Activated T-cell treated with anti-CD3 and anti-CD28 coated beads, Interleukin-2, amount 50 U/mL, for 24 hours (primary cell): ENCODE data around the gene HYPK.
"Not testable (repeated sequence)": the region's sequence is repeated elsewhere in the genome, so short reads cannot be mapped to it uniquely, and the experiment has no call there.

Source experiments
- DNase-seq: peaks from one replicate; pipeline ENCODE4 v3.0.0-alpha.2; 2020
- H3K27ac Mint-ChIP-seq: 2 replicates; pipeline ENCODE4 v1.8.0; 2020; ENCODE audit warnings: mild to moderate bottlenecking, mixed read lengths
- H3K27me3 Mint-ChIP-seq: 2 replicates; pipeline ENCODE4 v1.8.0; 2020; ENCODE audit warnings: mixed read lengths
- H3K36me3 Mint-ChIP-seq: 2 replicates; pipeline ENCODE4 v1.8.0; 2020; ENCODE audit warnings: low read depth, mixed read lengths
- H3K4me1 Mint-ChIP-seq: 2 replicates; pipeline ENCODE4 v1.8.0; 2020; ENCODE audit warnings: low read depth, mixed read lengths
- H3K4me3 Mint-ChIP-seq: 2 replicates; pipeline ENCODE4 v1.8.0; 2020; ENCODE audit warnings: mild to moderate bottlenecking, moderate library complexity, mixed read lengths
- H3K9me3 Mint-ChIP-seq: 2 replicates; pipeline ENCODE4 v1.8.0; 2020; ENCODE audit warnings: mixed read lengths

HYPK gene

DNA sequence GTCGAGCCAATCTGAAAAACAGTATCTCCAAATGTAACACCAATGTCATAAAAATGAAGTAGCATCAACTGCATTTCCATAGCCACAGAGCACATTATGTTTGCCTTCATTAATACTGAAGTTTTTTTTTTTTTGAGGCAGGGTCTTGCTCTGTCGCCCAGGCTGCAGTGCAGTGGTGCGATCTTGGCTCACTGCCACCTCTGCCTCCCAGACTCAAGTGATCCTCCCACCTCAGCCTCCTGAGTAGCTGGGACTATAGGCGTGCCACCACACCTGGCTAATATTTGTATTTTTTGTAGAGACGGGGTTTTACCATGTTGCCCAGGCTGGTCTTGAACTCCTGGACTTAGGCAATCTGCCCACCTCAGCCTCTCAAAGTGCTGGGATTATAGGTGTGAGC, 14.7 kb downstream of the HYPK start:
- DNase-seq, H3K27me3 Mint-ChIP-seq, H3K9me3 Mint-ChIP-seq, H3K4me3 Mint-ChIP-seq: not testable (repeated sequence)
- Mint-ChIP-seq H3K27ac (peak overlapping the region; percentile 81), H3K4me1 (peaks cover 11% of the 10 kb centered on the region), H3K36me3 (peaks cover 83% of the 10 kb centered on the region)

DNA sequence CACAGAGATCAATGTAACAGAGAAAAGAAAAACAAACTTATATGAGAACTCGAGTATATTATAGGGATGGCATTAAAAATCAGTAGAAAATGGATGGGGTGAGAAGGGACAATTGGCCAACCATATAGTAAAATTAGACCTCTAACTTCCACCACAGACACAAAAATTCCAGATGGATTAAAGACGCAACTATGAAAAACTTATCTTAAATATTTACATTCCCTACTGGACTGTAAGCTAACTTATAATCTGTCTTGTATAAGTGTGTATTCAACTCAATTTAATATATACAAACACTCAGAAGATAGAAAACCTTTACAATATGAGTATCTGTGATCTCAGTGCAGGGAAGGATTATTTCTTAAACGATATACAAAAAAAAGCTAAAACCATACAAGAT, 21.1 kb downstream of the HYPK start:
- H3K27me3 Mint-ChIP-seq = no peaks in the 10 kb centered on the region

GRCh38 chr15:43824302-43825246, 24.2 kb downstream of the HYPK start, which contains the start of gene MFAP1:
Gene MFAP1, minus strand, starts transcription at chr15:43824690. Its CDS starts 121 bp downstream, at chr15:43824569.
- peak within 1 kb of the TSS; percentile 99 for H3K27ac Mint-ChIP-seq
- H3K4me3 Mint-ChIP-seq = peak within 1 kb of the TSS; percentile 96
- H3K27me3 Mint-ChIP-seq = no peaks in the 10 kb centered on the region
- DNase-seq = peak; percentile 87
- H3K9me3 Mint-ChIP-seq = peaks cover 4% of the 10 kb centered on the region
- peaks cover 66% of the 10 kb centered on the region for H3K4me1 Mint-ChIP-seq
- H3K36me3 Mint-ChIP-seq = peaks cover 68% of the 10 kb centered on the region

More for the DNA sequence above, 21.1 kb downstream of the HYPK start:
- Mint-ChIP-seq H3K27ac (peak overlapping the region; percentile 54), H3K36me3 (peaks cover 62% of the 10 kb centered on the region), H3K9me3 (peaks cover 4% of the 10 kb centered on the region), H3K4me1 (peaks cover 57% of the 10 kb centered on the region), H3K4me3 (peak overlapping the region; percentile 58)
- no peak for DNase-seq

GRCh38 chr15:43825305-43825704, 24.9 kb downstream of the HYPK start:
- Mint-ChIP-seq H3K27ac (peak overlapping the region; percentile 96), H3K4me3 (peak overlapping the region; percentile 96), H3K4me1 (peaks cover 69% of the 10 kb centered on the region), H3K36me3 (peaks cover 71% of the 10 kb centered on the region)
- not testable (repeated sequence) for DNase-seq, H3K9me3 Mint-ChIP-seq, H3K27me3 Mint-ChIP-seq

DNA sequence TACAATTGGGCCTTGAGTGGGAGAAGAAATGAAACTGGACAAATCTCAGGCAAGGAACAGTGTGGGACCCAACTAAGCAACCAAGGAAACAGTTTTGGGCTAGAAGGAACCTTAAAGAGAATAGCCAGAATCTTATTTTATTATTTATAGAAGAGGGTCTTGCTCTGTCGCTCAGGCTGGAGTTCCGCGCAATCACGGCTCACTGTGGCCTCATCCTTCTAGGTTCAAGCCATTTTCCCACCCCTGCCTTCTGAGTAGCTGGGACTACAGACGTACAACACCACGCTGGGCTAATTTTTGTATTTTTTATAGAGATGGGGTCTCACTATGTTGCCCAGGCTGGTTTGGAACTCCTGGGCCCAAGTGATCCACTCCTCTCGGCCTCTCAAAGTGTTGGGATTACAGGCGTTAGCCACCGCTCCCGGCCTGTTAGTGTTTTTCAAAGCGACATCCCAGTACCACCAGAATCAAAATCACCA, 25.7 kb downstream of the HYPK start:
- H3K27me3 Mint-ChIP-seq = no peaks in the 10 kb centered on the region
- H3K27ac Mint-ChIP-seq = peak overlapping the region; percentile 96
- peaks cover 4% of the 10 kb centered on the region for H3K9me3 Mint-ChIP-seq
- peak overlapping the region; percentile 94 for H3K4me3 Mint-ChIP-seq
- no peak for DNase-seq
- peaks cover 72% of the 10 kb centered on the region for H3K36me3 Mint-ChIP-seq
- peaks cover 66% of the 10 kb centered on the region for H3K4me1 Mint-ChIP-seq

- peaks cover 72% of the 10 kb centered on the region for H3K36me3 Mint-ChIP-seq
- peak; percentile 85 for DNase-seq
- H3K4me1 Mint-ChIP-seq = peaks cover 63% of the 10 kb centered on the region
Measured at GRCh38 chr15:43826508-43827341, 26.3 kb downstream of the HYPK start, which contains the start of gene WDR76. Gene WDR76, plus strand, starts transcription at chr15:43827002. Its CDS starts 31 bp downstream, at chr15:43827033.

GRCh38 chr15:43828061-43828657, 27.8 kb downstream of the HYPK start:
- peak overlapping the region; percentile 96 for H3K27ac Mint-ChIP-seq
- H3K36me3 Mint-ChIP-seq = peaks cover 77% of the 10 kb centered on the region
- H3K27me3 Mint-ChIP-seq = no peaks in the 10 kb centered on the region
- peaks cover 56% of the 10 kb centered on the region for H3K4me1 Mint-ChIP-seq
- peaks cover 4% of the 10 kb centered on the region for H3K9me3 Mint-ChIP-seq
- H3K4me3 Mint-ChIP-seq = peak overlapping the region; percentile 94
- DNase-seq = no peak

More at GRCh38 chr15:43826508-43827341, 26.3 kb downstream of the HYPK start, which contains the start of gene WDR76:
- Mint-ChIP-seq H3K9me3 (peaks cover 4% of the 10 kb centered on the region), H3K27me3 (no peaks in the 10 kb centered on the region), H3K27ac (peak within 1 kb of the TSS; percentile 96), H3K4me3 (peak within 1 kb of the TSS; percentile 94)

DNA sequence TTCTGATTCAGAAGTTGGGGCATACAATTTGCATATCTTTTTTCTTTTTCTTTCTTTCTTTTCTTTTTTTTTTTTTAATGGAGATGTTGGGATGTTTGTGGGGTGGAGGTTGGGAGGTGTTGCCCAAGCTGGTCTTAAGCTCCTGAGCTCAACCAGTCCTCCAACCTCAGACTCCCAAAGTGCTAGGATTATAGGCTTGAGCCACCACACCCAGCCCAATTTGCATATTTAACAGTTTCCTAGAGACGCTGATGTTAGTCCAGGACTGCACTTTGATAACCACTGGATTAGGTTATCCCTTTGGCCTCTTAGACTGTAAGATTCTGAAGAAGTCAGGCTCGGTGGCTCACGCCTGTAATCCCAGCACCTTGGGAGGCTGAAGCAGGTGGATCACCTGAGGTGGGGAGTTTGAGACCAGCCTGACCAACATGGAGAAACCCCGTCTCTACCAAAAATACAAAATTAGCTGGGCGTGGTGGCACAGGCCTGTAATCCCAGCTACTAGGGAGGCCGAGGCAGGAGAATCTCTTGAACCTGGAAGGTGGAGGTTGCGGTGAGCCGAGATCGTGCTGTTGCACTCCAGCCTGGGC, 29.6 kb downstream of the HYPK start:
- peak overlapping the region; percentile 94 for H3K4me3 Mint-ChIP-seq
- not testable (repeated sequence) for H3K27me3 Mint-ChIP-seq, DNase-seq, H3K9me3 Mint-ChIP-seq
- peaks cover 81% of the 10 kb centered on the region for H3K36me3 Mint-ChIP-seq
- H3K27ac Mint-ChIP-seq = peak overlapping the region; percentile 66
- peaks cover 45% of the 10 kb centered on the region for H3K4me1 Mint-ChIP-seq

DNA sequence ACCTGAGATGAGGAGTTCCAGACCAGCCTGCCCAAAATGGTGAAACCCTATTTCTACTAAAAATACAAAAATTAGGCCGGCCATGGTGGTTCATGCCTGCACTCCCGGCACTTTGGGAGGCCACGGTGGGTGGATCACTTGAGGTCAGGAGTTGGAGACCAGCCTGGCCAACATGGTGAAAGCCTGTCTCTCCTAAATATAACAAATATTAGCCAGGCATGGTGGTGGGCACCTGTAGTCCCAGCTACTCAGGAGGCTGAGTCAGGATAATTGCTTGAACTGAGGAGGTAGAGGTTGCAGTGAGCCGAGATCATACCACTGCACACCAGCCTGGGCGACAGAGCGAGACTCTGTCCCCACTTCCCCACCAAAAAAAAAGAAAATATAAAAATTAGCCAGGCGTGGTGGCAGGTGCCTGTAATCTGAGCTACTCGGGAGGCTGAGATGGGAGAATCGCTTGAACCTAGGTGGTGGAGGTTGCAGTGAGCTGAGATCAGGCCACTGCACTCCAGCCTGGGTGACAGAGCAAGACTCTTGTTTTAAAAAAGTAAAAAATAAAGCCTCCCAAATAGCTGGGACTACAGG, 30.4 kb downstream of the HYPK start:
- not testable (repeated sequence) for H3K9me3 Mint-ChIP-seq, DNase-seq, H3K27me3 Mint-ChIP-seq
- Mint-ChIP-seq H3K27ac (peak overlapping the region; percentile 37), H3K36me3 (peaks cover 87% of the 10 kb centered on the region), H3K4me3 (peak overlapping the region; percentile 20), H3K4me1 (peaks cover 43% of the 10 kb centered on the region)

DNA sequence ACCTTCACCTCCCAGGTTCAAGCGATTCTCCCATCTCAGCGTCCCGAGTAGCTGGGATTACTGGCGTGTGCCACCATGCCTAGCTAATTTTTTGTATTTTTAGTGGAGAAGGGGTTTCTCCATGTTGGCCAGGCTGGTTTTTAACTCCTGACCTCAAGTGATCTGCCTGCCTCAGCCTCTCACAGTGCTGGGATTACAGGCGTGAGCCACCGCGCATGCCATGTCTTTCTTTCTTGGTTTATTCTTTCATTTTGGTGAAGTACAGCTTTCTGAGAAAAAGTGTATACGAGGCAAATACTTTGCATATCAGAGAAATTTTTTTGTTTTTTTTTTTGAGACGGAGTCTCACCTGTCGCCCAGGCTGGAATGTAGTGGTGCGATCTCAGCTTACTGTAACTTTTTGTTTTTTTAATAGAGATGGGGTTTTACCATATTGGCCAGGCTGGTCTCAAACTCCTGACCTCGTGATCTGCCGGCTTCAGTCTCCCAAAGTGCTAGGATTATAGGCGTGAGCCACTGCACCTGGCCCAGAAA, 31.2 kb downstream of the HYPK start:
- peaks cover 92% of the 10 kb centered on the region for H3K36me3 Mint-ChIP-seq
- H3K27me3 Mint-ChIP-seq, DNase-seq, H3K9me3 Mint-ChIP-seq: not testable (repeated sequence)
- peaks cover 35% of the 10 kb centered on the region for H3K4me1 Mint-ChIP-seq
- H3K27ac Mint-ChIP-seq = peak overlapping the region; percentile 36
- peak overlapping the region; percentile 28 for H3K4me3 Mint-ChIP-seq

- H3K36me3 Mint-ChIP-seq = peaks cover 93% of the 10 kb centered on the region
- not testable (repeated sequence) for H3K9me3 Mint-ChIP-seq
- peak overlapping the region; percentile 36 for H3K27ac Mint-ChIP-seq
Measured at GRCh38 chr15:43832485-43832884, 32.1 kb downstream of the HYPK start.

GRCh38 chr15:43845421-43845820, 45.0 kb downstream of the HYPK start:
- Mint-ChIP-seq H3K4me3 (no peak overlapping the region), H3K9me3 (no peaks in the 10 kb centered on the region), H3K36me3 (peaks cover 90% of the 10 kb centered on the region), H3K4me1 (no peaks in the 10 kb centered on the region), H3K27me3 (no peaks in the 10 kb centered on the region), H3K27ac (no peak overlapping the region)
- no peak for DNase-seq

More at GRCh38 chr15:43832485-43832884, 32.1 kb downstream of the HYPK start:
- not testable (repeated sequence) for DNase-seq, H3K27me3 Mint-ChIP-seq
- peak overlapping the region; percentile 28 for H3K4me3 Mint-ChIP-seq
- H3K4me1 Mint-ChIP-seq = peaks cover 34% of the 10 kb centered on the region

DNA sequence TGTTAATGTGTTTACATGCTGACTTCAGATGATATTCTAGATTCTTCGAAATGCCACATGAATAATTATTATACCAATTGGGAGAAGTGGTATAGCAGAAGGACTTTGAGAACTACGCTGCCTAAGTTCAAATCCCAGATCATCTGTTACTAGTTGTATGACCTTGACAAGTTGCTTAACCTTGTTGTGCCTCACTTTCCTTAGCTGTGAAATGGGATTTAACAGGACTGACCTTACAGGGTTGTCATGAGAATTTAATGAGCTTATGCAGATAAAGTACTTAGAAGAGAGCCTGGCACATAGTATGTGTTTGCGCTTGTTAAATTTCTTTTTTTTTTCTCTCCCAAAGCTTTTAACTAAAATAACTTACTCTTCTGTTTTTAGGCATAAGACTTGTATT, 50.9 kb downstream of the HYPK start:
- Mint-ChIP-seq H3K4me3 (no peak overlapping the region), H3K4me1 (no peaks in the 10 kb centered on the region), H3K36me3 (peaks cover 92% of the 10 kb centered on the region), H3K27ac (no peak overlapping the region), H3K9me3 (no peaks in the 10 kb centered on the region), H3K27me3 (no peaks in the 10 kb centered on the region)
- no peak for DNase-seq
